Smooth muscle cell (in vitro differentiated cells): ENCODE results near the gene LGALS12. TPM values are rescaled to one million over a fixed set of nuclear protein-coding genes. Genes with fewer than 3 reads are reported as not detected.

Experiments used
- DNase-seq: peaks from one replicate; lab custom pipeline; 2025; ENCODE audit not compliant: unreplicated experiment; lab: John Stamatoyannopoulos, UW
- H2AFZ ChIP-seq: fragments of 200-600 bp; sonication (generic); 2 replicates; pipeline ENCODE4 v1.6.0; 2016; ENCODE audit warnings: antibody characterized with exemption, low read depth, mild to moderate bottlenecking
- H3F3A ChIP-seq: fragments of 200-600 bp; sonication (generic); 2 replicates; pipeline ENCODE4 v1.6.0; 2017; ENCODE audit warnings: antibody characterized with exemption, low read depth
- H3K27ac ChIP-seq: fragments of 200-600 bp; sonication (generic); 2 replicates; pipeline ENCODE4 v1.5.1; 2016; ENCODE audit warnings: low read depth, mild to moderate bottlenecking
- H3K27me3 ChIP-seq: fragments of 200-600 bp; sonication (generic); 2 replicates; pipeline ENCODE4 v1.6.1; 2016; ENCODE audit warnings: low read depth, mild to moderate bottlenecking
- H3K36me3 ChIP-seq: fragments of 200-600 bp; sonication (generic); 2 replicates; pipeline ENCODE4 v1.5.1; 2016; ENCODE audit warnings: low read depth
- H3K4me1 ChIP-seq: fragments of 200-600 bp; sonication (generic); 2 replicates; pipeline ENCODE4 v1.5.1; 2016; ENCODE audit warnings: low read depth
- H3K4me2 ChIP-seq: fragments of 200-600 bp; sonication (generic); 2 replicates; pipeline ENCODE4 v1.6.0; 2016; ENCODE audit warnings: mild to moderate bottlenecking
- H3K4me3 ChIP-seq: fragments of 200-600 bp; sonication (generic); 2 replicates; pipeline ENCODE4 v1.5.1; 2016; ENCODE audit warnings: mild to moderate bottlenecking
- H3K79me2 ChIP-seq: fragments of 200-600 bp; sonication (generic); 2 replicates; pipeline ENCODE4 v1.6.0; 2016; ENCODE audit warnings: low read depth, mild to moderate bottlenecking
- H3K9ac ChIP-seq: fragments of 200-600 bp; sonication (generic); 2 replicates; pipeline ENCODE4 v1.6.0; 2016; ENCODE audit warnings: low read depth
- H3K9me3 ChIP-seq: fragments of 200-600 bp; sonication (generic); replicated peaks from 2 replicates; pipeline ENCODE4 v1.5.1; 2016; ENCODE audit warnings: low read depth
- H4K20me1 ChIP-seq: fragments of 200-600 bp; sonication (generic); 2 replicates; pipeline ENCODE4 v1.6.0; 2016; ENCODE audit warnings: low read depth
- CTCF ChIP-seq: fragments of 200-600 bp; sonication (generic); IDR thresholded peaks from 2 replicates; pipeline ENCODE4 v1.5.1; 2017; ENCODE audit warnings: borderline replicate concordance, mild to moderate bottlenecking, antibody characterized with exemption; ENCODE audit not compliant: insufficient read depth, poor library complexity, severe bottlenecking
- WGBS: methylation state at CpG from one replicate; pipeline ENCODE4 v1.1.7; 2016; ENCODE audit warnings: low lambda C conversion rate; 5-methylcytosine and 5-hydroxymethylcytosine counted together
- polyA plus RNA-seq: library from polyadenylated mRNA; unstranded; fragments of >200 nt; fragmentation: Nextera tagmentation; extraction: Ambion mirVana; gene quantifications from 2 replicates; pipeline ENCODE4 v1.2.1, GENCODE V29; 2016
- total RNA-seq: library from RNA; depleted of rRNA; stranded (reverse); fragments of >200 nt; gene quantifications from 2 replicates; pipeline ENCODE4 v1.2.3, GENCODE V29; 2014

LGALS12 gene
- total and polyA plus RNA-seq, 2 experiments from 2014 or later = not detected

DNA sequence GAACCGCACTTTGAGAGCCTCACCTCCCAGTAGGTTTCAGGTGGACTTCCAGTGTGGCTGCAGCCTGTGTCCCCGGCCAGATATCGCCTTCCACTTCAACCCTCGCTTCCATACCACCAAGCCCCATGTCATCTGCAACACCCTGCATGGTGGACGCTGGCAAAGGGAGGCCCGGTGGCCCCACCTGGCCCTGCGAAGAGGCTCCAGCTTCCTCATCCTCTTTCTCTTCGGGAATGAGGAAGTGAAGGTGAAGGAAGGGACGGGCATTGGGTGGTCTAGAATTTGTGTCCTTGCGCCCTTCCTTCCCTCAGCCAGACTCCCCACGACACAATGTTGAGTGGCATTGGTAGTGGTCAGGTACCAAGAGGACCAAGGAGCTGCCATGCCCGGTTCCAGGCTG is 2.9 kb downstream of the LGALS12 start:
- H3K27ac ChIP-seq = no peak overlapping the region
- H3K9me3 ChIP-seq = no peaks in the 10 kb centered on the region
- H3F3A ChIP-seq = no peaks in the 10 kb centered on the region
- peaks cover 12% of the 10 kb centered on the region for H3K4me1 ChIP-seq
- DNase-seq = no peak
- H3K36me3 ChIP-seq = no peaks in the 10 kb centered on the region
- no peaks in the 10 kb centered on the region for H3K79me2 ChIP-seq
- H3K27me3 ChIP-seq = no peaks in the 10 kb centered on the region
- no peak for TF ChIP-seq CTCF
- no peak overlapping the region for H3K9ac ChIP-seq
- 95% methylated on average over 12 of the region's 12 CpGs for WGBS
- no peak overlapping the region for H3K4me3 ChIP-seq
- H4K20me1 ChIP-seq = no peaks in the 10 kb centered on the region
- H3K4me2 ChIP-seq = no peak overlapping the region
- no peak overlapping the region for H2AFZ ChIP-seq

GRCh38 chr11:63510360-63511047 is 4.6 kb downstream of the LGALS12 start:
- TF ChIP-seq CTCF = no peak
- no peak overlapping the region for H3K27ac ChIP-seq
- H4K20me1 ChIP-seq = no peaks in the 10 kb centered on the region
- H3K79me2 ChIP-seq = no peaks in the 10 kb centered on the region
- H2AFZ ChIP-seq = no peak overlapping the region
- no peak for DNase-seq
- no peak overlapping the region for H3K4me2 ChIP-seq
- peaks cover 12% of the 10 kb centered on the region for H3K4me1 ChIP-seq
- H3K9ac ChIP-seq = no peak overlapping the region
- no peaks in the 10 kb centered on the region for H3K36me3 ChIP-seq
- no peaks in the 10 kb centered on the region for H3F3A ChIP-seq
- no peak overlapping the region for H3K4me3 ChIP-seq
- no peaks in the 10 kb centered on the region for H3K27me3 ChIP-seq
- no peaks in the 10 kb centered on the region for H3K9me3 ChIP-seq
- 77% methylated on average over 7 of the region's 7 CpGs for WGBS

GRCh38 chr11:63511048-63511748 is 5.3 kb downstream of the LGALS12 start:
- H3K9me3 ChIP-seq = no peaks in the 10 kb centered on the region
- DNase-seq = no peak
- H3K27me3 ChIP-seq = no peaks in the 10 kb centered on the region
- H3K9ac ChIP-seq = no peak overlapping the region
- no peak for TF ChIP-seq CTCF
- no peak overlapping the region for H3K4me2 ChIP-seq
- no peak overlapping the region for H3K4me3 ChIP-seq
- no peak overlapping the region for H2AFZ ChIP-seq
- peaks cover 8% of the 10 kb centered on the region for H3K4me1 ChIP-seq
- no peaks in the 10 kb centered on the region for H3K36me3 ChIP-seq
- H3K79me2 ChIP-seq = no peaks in the 10 kb centered on the region
- H3K27ac ChIP-seq = no peak overlapping the region
- no peaks in the 10 kb centered on the region for H3F3A ChIP-seq
- 95% methylated on average over 11 of the region's 11 CpGs for WGBS
- no peaks in the 10 kb centered on the region for H4K20me1 ChIP-seq
